Measurements from ENCODE around the gene ZNF138. TPM values are rescaled to one million over a fixed set of nuclear protein-coding genes. Genes with fewer than 3 reads are reported as not detected.
A peak's percentile ranks its signal among the peaks of the same experiment; 100 is the strongest.

The ZNF138 gene
- total and polyA plus RNA-seq, 2 of the 8 experiments (the other 6 are each of a cell fraction or from before 2014, with no cell fraction given), result 7.5 to 22.6 TPM

GRCh38 chr7:64838691-64839090 lies 44.5 kb downstream of the ZNF138 start:
- FAIRE-seq (no peak), DNase-seq (ENCODE audit: low read depth in 1 of 2, low spot score in 2 of 2) (no peak)
- Histone ChIP-seq H2BK12ac (ENCODE audit: low read depth, low read length) (no peak overlapping the region), H3K4ac (replicated peaks; ENCODE audit: insufficient read length, low read depth, low read length) (no peak overlapping the region), H3K36me3 (ENCODE audit: control insufficient read depth in 2 of 4, insufficient read depth in 4 of 4, low read length in 3 of 4) (no peaks in the 10 kb centered on the region; a peak in 1 of 8 replicates), H3K4me1 (replicated peaks in 1 of 4; ENCODE audit: control insufficient read depth in 3 of 4, insufficient read depth in 4 of 4, low read length in 3 of 4) (no peaks in the 10 kb centered on the region), H2AK5ac (ENCODE audit: low read depth, low read length) (no peak overlapping the region), H3K4me2 (ENCODE audit: insufficient read depth in 1 of 2, low read depth in 2 of 2, low read length in 2 of 2) (no peak overlapping the region), H2AFZ (ENCODE audit: low read length) (no peak overlapping the region), H3K14ac (ENCODE audit: insufficient read length) (no peak overlapping the region), H3K9me3 (ENCODE audit: insufficient read depth in 2 of 2, low read depth in 1 of 2, low read length in 1 of 2) (peaks cover 0 to 8% of the 10 kb centered on the region in 2 experiments; a peak in 1 of 4 replicates), H3K27me3 (replicated peaks in 1 of 4; ENCODE audit: control insufficient read depth in 3 of 4, extremely low read depth in 1 of 4, insufficient read depth in 3 of 4, low read length in 3 of 4) (no peaks in the 10 kb centered on the region), H2BK15ac (ENCODE audit: low read length) (no peak overlapping the region), H3K9ac (replicated peaks in 1 of 4; ENCODE audit: extremely low read depth in 1 of 4, low read depth in 3 of 4, low read length in 3 of 4) (no peak overlapping the region), H2BK120ac (replicated peaks; ENCODE audit: low read depth, low read length) (no peak overlapping the region), H2BK5ac (ENCODE audit: low read depth, low read length) (no peak overlapping the region), H3K4me3 (ENCODE audit: extremely low read depth in 1 of 4, insufficient read depth in 2 of 4, low read depth in 3 of 4, low read length in 4 of 4) (no peak overlapping the region), H3K23ac (ENCODE audit: insufficient read length) (no peak overlapping the region), H4K8ac (ENCODE audit: extremely low read depth, insufficient read depth, low read length) (no peak overlapping the region), H3K18ac (ENCODE audit: extremely low read depth, low read length) (no peak overlapping the region), H3K27ac (ENCODE audit: low read depth, low read length) (no peak overlapping the region), H3K56ac (replicated peaks; ENCODE audit: insufficient read length, low read depth, low read length) (no peak overlapping the region), H3K23me2 (ENCODE audit: low read depth, low read length) (no peaks in the 10 kb centered on the region), H4K91ac (replicated peaks; ENCODE audit: insufficient read length, low read length) (no peak overlapping the region), H4K5ac (ENCODE audit: insufficient read length, low read depth, low read length) (no peak overlapping the region), H4K20me1 (replicated peaks in 1 of 2; ENCODE audit: control insufficient read depth in 1 of 2, insufficient read depth in 2 of 2, low read length in 2 of 2) (no peaks in the 10 kb centered on the region), H3K79me1 (ENCODE audit: low read depth, low read length) (no peaks in the 10 kb centered on the region), H3K79me2 (ENCODE audit: control insufficient read depth in 1 of 2, insufficient read depth in 2 of 2, low read length in 2 of 2) (no peaks in the 10 kb centered on the region), H2BK20ac (ENCODE audit: low read length) (no peak overlapping the region)
- CTCF ChIA-PET (ENCODE audit: partially characterized antibody), result no interaction called here
- TF ChIP-seq YY1 (IDR thresholded peaks at IDR 0.05; ENCODE audit: low read depth, low read length), result peak; percentile 61; the same call in 1 of the 2 replicates
- no peak for TF ChIP-seq MAFK (IDR thresholded peaks at IDR 0.05; ENCODE audit: low read depth, low read length)
- 76% methylated on average over 14 of the region's 14 CpGs; no CpG with 5 or more reads in 1 of the 2 experiments for WGBS, 2 experiments (ENCODE audit: extremely low coverage in 1 of 2, insufficient coverage in 1 of 2, insufficient read length in 1 of 2, insufficient replicate concordance in 2 of 2, low coverage in 1 of 2, low lambda C conversion rate in 2 of 2, missing lambda C conversion rate in 1 of 2)
- POLR2A ChIA-PET (ENCODE audit: partially characterized antibody), result no interaction called here
